Stimulated activated CD4-positive, alpha-beta T cell treated with anti-CD3 and anti-CD28 coated beads, TNF-alpha, amount 100 ng/mL, for 4 hours (primary cell): ENCODE results near the gene HS3ST4.

ENCODE experiments used
- DNase-seq, 3 experiments: peaks; one replicate each; pipeline ENCODE4 v3.0.0-alpha.2; 2020; ENCODE audit warnings: low read depth in 3 of 3

Gene HS3ST4

GRCh38 chr16:25894093-25894492 is 202.3 kb downstream of the HS3ST4 start:
- no peak for DNase-seq

GRCh38 chr16:25895380-25895779 is 203.6 kb downstream of the HS3ST4 start:
- DNase-seq = no peak

GRCh38 chr16:25896411-25896810 is 204.7 kb downstream of the HS3ST4 start:
- DNase-seq = no peak

GRCh38 chr16:25897702-25898101 is 205.9 kb downstream of the HS3ST4 start:
- DNase-seq = no peak

- no peak for DNase-seq
Measured at GRCh38 chr16:25905810-25906209, 214.1 kb downstream of the HS3ST4 start.

GRCh38 chr16:25910971-25911370 is 219.2 kb downstream of the HS3ST4 start:
- no peak for DNase-seq

GRCh38 chr16:25912321-25912720 is 220.6 kb downstream of the HS3ST4 start:
- DNase-seq = no peak

- DNase-seq = no peak
Measured at GRCh38 chr16:25914357-25914962, 222.7 kb downstream of the HS3ST4 start.

GRCh38 chr16:25916037-25916436 is 224.3 kb downstream of the HS3ST4 start:
- DNase-seq = no peak

GRCh38 chr16:25922438-25922837 is 230.7 kb downstream of the HS3ST4 start:
- DNase-seq = no peak

GRCh38 chr16:25925421-25925820 is 233.7 kb downstream of the HS3ST4 start:
- no peak for DNase-seq

- no peak for DNase-seq
Measured at GRCh38 chr16:25931473-25932035, 239.8 kb downstream of the HS3ST4 start.

- DNase-seq = no peak
Measured at GRCh38 chr16:25941800-25942499, 250.2 kb downstream of the HS3ST4 start.

GRCh38 chr16:25950586-25951281 is 259.0 kb downstream of the HS3ST4 start:
- no peak for DNase-seq

- DNase-seq = no peak
Measured at GRCh38 chr16:25951999-25952398, 260.2 kb downstream of the HS3ST4 start.

GRCh38 chr16:25952983-25953382 is 261.2 kb downstream of the HS3ST4 start:
- DNase-seq = no peak

- DNase-seq = no peak
Measured at GRCh38 chr16:25957707-25958106, 265.9 kb downstream of the HS3ST4 start.

GRCh38 chr16:25959221-25959620 is 267.5 kb downstream of the HS3ST4 start:
- no peak for DNase-seq

GRCh38 chr16:25966172-25967097 is 274.7 kb downstream of the HS3ST4 start:
- DNase-seq = no peak

- DNase-seq = no peak
Measured at GRCh38 chr16:25977121-25977520, 285.4 kb downstream of the HS3ST4 start.

- no peak for DNase-seq
Measured at GRCh38 chr16:25978218-25978617, 286.5 kb downstream of the HS3ST4 start.

- no peak for DNase-seq
Measured at GRCh38 chr16:25988084-25988483, 296.3 kb downstream of the HS3ST4 start.
